HCT116 (cell line): Measurements from ENCODE around the gene DNASE1L1. TPM values are rescaled to one million over a fixed set of nuclear protein-coding genes. Genes with fewer than 3 reads are reported as not detected.

Experiments used
- ATAC-seq: fragments of 200-7000 bp; cut with Tn5 transposase; 2 replicates; pipeline ENCODE4 v1.9.1; 2020; ENCODE audit warnings: mild to moderate bottlenecking, moderate library complexity
- BruUV-seq: library from RNA; stranded (reverse); fragments of 400-500 nt; replicated peaks from 2 replicates; lab custom pipeline; 2021; lab: Mats Ljungman, UMichigan
- CTCF ChIA-PET: fragments of 300-600 bp; sonication (Branson Sonifier 250); formaldehyde crosslinking; loops from one replicate; lab custom pipeline; 2021; ENCODE audit warnings: antibody characterized with exemption; lab: Charles Lee
- POLR2A ChIA-PET: fragments of 300-600, 350-600 bp; sonication (Branson Sonifier 250); formaldehyde crosslinking; loops from one replicate; lab custom pipeline; 2021; ENCODE audit warnings: antibody characterized with exemption; lab: Charles Lee
- RAD21 ChIA-PET, 2 experiments: fragments of 300-600 bp; sonication (Branson Sonifier 250); formaldehyde crosslinking; loops; one replicate each; lab custom pipeline; 2023; ENCODE audit warnings: low total read pairs in 2 of 2; ENCODE audit not compliant: uncharacterized antibody in 2 of 2, unreplicated experiment in 2 of 2, low non-redundant PET in 1 of 2; lab: Charles Lee
- DNase-seq: peaks from one replicate; pipeline ENCODE4 v3.0.0-alpha.2; 2010; ENCODE audit warnings: low read depth, low spot score
- H2AFZ ChIP-seq: fragments of 200-600 bp; shearing (Covaris generic), sonication (generic); 2 replicates; pipeline ENCODE4 v1.6.1; 2017; ENCODE audit warnings: low read depth, mixed run types, mixed read lengths, antibody characterized with exemption, low read length; ENCODE audit not compliant: poor library complexity, severe bottlenecking
- H3K27ac ChIP-seq: 2 replicates; pipeline ENCODE4 v1.5.1; 2012; ENCODE audit warnings: low read depth, low read length
- H3K27me3 ChIP-seq: fragments of 200-600 bp; sonication (generic); 2 replicates; pipeline ENCODE4 v1.6.1; 2016; ENCODE audit warnings: mixed run types, low read length, mixed read lengths; ENCODE audit not compliant: insufficient read depth
- H3K36me3 ChIP-seq, 2 experiments: fragments of 200-500 bp in 1 of 2; fragments of 200-600 bp in 1 of 2; sonication (Bioruptor generic) in 1 of 2; sonication (generic) in 1 of 2; 2 replicates each; pipeline versions ENCODE4 v1.5.1 to v1.6.1; 2014 to 2016; ENCODE audit warnings: low read length in 2 of 2, inconsistent platforms in 1 of 2, mixed read lengths in 1 of 2, mixed run types in 1 of 2; ENCODE audit not compliant: insufficient read depth in 2 of 2, control insufficient read depth in 1 of 2
- H3K4me1 ChIP-seq, 2 experiments: fragments of 200-600 bp in 1 of 2; sonication (generic) in 1 of 2; 2 replicates each; pipeline versions ENCODE4 v1.5.1 to v1.6.1; 2012 to 2017; ENCODE audit warnings: low read length in 2 of 2, inconsistent platforms in 1 of 2, mild to moderate bottlenecking in 1 of 2, mixed read lengths in 1 of 2, mixed run types in 1 of 2, moderate library complexity in 1 of 2; ENCODE audit not compliant: insufficient read depth in 2 of 2, control insufficient read depth in 1 of 2
- H3K4me2 ChIP-seq: fragments of 200-600 bp; sonication (generic); 2 replicates; pipeline ENCODE4 v1.6.1; 2017; ENCODE audit warnings: mixed run types, low read length, mixed read lengths
- H3K4me3 ChIP-seq, 2 experiments: fragments of 200-600 bp in 1 of 2; sonication (generic) in 1 of 2; replicated peaks in 1 of 2; 2 replicates each; pipeline ENCODE4 v1.5.1; 2011 to 2016; ENCODE audit warnings: low read length in 2 of 2, control low read depth in 1 of 2, low read depth in 1 of 2, mild to moderate bottlenecking in 1 of 2, mixed read lengths in 1 of 2, mixed run types in 1 of 2
- H3K79me2 ChIP-seq: fragments of 200-600 bp; sonication (generic); 2 replicates; pipeline ENCODE4 v1.6.1; 2017; ENCODE audit warnings: mild to moderate bottlenecking, mixed run types, low read length, moderate library complexity, mixed read lengths; ENCODE audit not compliant: insufficient read depth
- H3K9ac ChIP-seq: fragments of 200-600 bp; sonication (generic); 2 replicates; pipeline ENCODE4 v1.6.1; 2016; ENCODE audit warnings: low read length, mixed read lengths
- H3K9me2 ChIP-seq: fragments of 200-600 bp; sonication (generic), shearing (Covaris generic); 2 replicates; pipeline ENCODE4 v1.6.1; 2017; ENCODE audit warnings: mixed run types, mild to moderate bottlenecking, moderate library complexity; ENCODE audit not compliant: insufficient read depth
- H3K9me3 ChIP-seq, 2 experiments: fragments of 200-500 bp in 1 of 2; fragments of 200-600 bp in 1 of 2; sonication (Bioruptor generic) in 1 of 2; sonication (generic) in 1 of 2; 2 replicates each; pipeline ENCODE4 v1.6.1; 2014 to 2017; ENCODE audit warnings: low read length in 2 of 2, mixed read lengths in 2 of 2, inconsistent platforms in 1 of 2, low read depth in 1 of 2, mild to moderate bottlenecking in 1 of 2, mixed run types in 1 of 2, moderate library complexity in 1 of 2; ENCODE audit not compliant: control insufficient read depth in 1 of 2, insufficient read depth in 1 of 2
- H4K20me1 ChIP-seq: fragments of 200-600 bp; sonication (generic), shearing (Covaris generic); 2 replicates; pipeline ENCODE4 v1.6.1; 2017; ENCODE audit warnings: mixed run types, mild to moderate bottlenecking, moderate library complexity; ENCODE audit not compliant: insufficient read depth
- CBX3 ChIP-seq: IDR thresholded peaks from 2 replicates; pipeline ENCODE4 v1.6.1; 2012; ENCODE audit warnings: low read depth
- EZH2phosphoT487 ChIP-seq: fragments of 200-600 bp; IDR thresholded peaks from 2 replicates; pipeline ENCODE4 v1.6.1; 2018; ENCODE audit warnings: antibody characterized with exemption, borderline replicate concordance
- JUND ChIP-seq: IDR thresholded peaks from 2 replicates; pipeline ENCODE4 v1.6.1; 2012
- POLR2A ChIP-seq: IDR thresholded peaks from 2 replicates; pipeline ENCODE4 v1.7.0; 2011; ENCODE audit warnings: borderline replicate concordance; ENCODE audit not compliant: insufficient read depth, insufficient read length; ENCODE audit errors: extremely low read depth
- POLR2AphosphoS5 ChIP-seq: IDR thresholded peaks from 2 replicates; pipeline ENCODE4 v1.6.1; 2011; ENCODE audit warnings: mild to moderate bottlenecking, low read depth, low read length, moderate library complexity
- RAD21 ChIP-seq: IDR thresholded peaks from 2 replicates; pipeline ENCODE4 v1.6.1; 2012; ENCODE audit warnings: low read depth, mild to moderate bottlenecking
- SP1 ChIP-seq: IDR thresholded peaks from 2 replicates; pipeline ENCODE4 v1.6.1; 2012; ENCODE audit warnings: low read depth
- SRF ChIP-seq: IDR thresholded peaks from 2 replicates; pipeline ENCODE4 v1.6.1; 2012; ENCODE audit warnings: low read depth
- TCF7L2 ChIP-seq: IDR thresholded peaks from 2 replicates; pipeline ENCODE4 v1.7.0; 2011; ENCODE audit warnings: borderline replicate concordance, inconsistent platforms; ENCODE audit not compliant: insufficient read depth, insufficient read length; ENCODE audit errors: extremely low read depth
- ZFX ChIP-seq: fragments of 450-650 bp; IDR thresholded peaks from 2 replicates; pipeline ENCODE4 v1.6.1; 2017
- ZNF274 ChIP-seq: fragments of 200-500 bp; sonication (Bioruptor generic); IDR thresholded peaks from 2 replicates; pipeline ENCODE4 v1.6.1; 2014; ENCODE audit warnings: mild to moderate bottlenecking, low read depth, low read length, inconsistent platforms
- intact Hi-C: fragments of 100-400 bp; cut with micrococcal nuclease; formaldehyde crosslinking; loops from 2 replicates; pipeline ENCODE4 v1.10.0; 2022
- total RNA-seq: library from RNA; stranded (reverse); gene quantifications from one replicate; pipeline ENCODE4 v1.2.1, GENCODE V29; 2021; ENCODE audit not compliant: unreplicated experiment
- TF ChIP-seq, protein P1 (sequence below): IDR thresholded peaks from 2 replicates; pipeline ENCODE4 v1.6.1; 2012; ENCODE audit warnings: low read depth
- TF ChIP-seq, protein P2 (sequence below): IDR thresholded peaks from 2 replicates; pipeline ENCODE4 v1.6.1; 2012
- TF ChIP-seq, protein P3 (sequence below), 3 experiments: fragments of 200-600 bp in 1 of 3; sonication (generic) in 1 of 3; IDR thresholded peaks in 2 of 3; conservative IDR thresholded peaks in 1 of 3; 2 replicates each; pipeline ENCODE4 v1.5.1; 2012 to 2017; ENCODE audit warnings: low read depth in 2 of 3, low read length in 2 of 3, antibody characterized with exemption in 1 of 3, borderline replicate concordance in 1 of 3, control low read depth in 1 of 3, mild to moderate bottlenecking in 1 of 3, mixed read lengths in 1 of 3, mixed run types in 1 of 3, moderate library complexity in 1 of 3; ENCODE audit not compliant: insufficient read depth in 1 of 3
- TF ChIP-seq, protein P4 (sequence below): IDR thresholded peaks from 2 replicates; pipeline ENCODE4 v1.6.1; 2012

DNASE1L1 gene
- total RNA-seq, 1 experiment from 2014 or later: 16.5 TPM

DNA sequence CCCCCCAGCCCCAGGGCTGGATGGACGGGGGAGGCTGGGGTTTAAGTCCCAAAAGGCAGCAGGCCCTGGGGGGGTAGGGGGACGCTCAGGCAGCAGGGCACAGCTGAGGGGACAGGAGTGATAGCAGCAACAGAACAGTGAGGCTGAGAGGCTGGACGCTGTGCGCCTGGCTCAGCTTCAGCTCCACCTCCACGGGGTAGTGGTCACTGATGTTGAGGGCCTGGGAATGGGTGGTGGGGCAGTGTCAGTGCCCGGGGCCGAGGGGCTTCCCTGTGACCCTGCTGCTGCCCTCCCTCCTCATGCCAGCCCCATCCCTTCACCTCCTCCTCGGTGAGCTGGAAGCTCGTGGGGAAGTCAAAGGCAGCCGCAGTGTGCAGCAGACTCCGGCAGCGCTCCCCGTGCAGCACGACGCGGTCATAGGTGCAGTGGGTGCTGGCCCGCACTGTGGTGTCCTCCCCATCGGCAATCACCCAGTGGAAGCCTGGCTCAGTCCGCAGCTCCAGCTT, 6.4 kb downstream of the DNASE1L1 start:
- Histone ChIP-seq H2AFZ (no peak overlapping the region), H3K9me2 (no peaks in the 10 kb centered on the region), H3K4me1 (peaks cover 0 to 19% of the 10 kb centered on the region in 2 experiments; a peak in 2 of 4 replicates), H3K9me3 (no peaks in the 10 kb centered on the region), H3K27me3 (no peaks in the 10 kb centered on the region), H3K27ac (no peak overlapping the region; the same call in 1 of the 2 replicates), H3K79me2 (peaks cover 19% of the 10 kb centered on the region), H4K20me1 (no peaks in the 10 kb centered on the region), H3K4me2 (no peak overlapping the region), H3K9ac (no peak overlapping the region), H3K4me3 (no peak overlapping the region), H3K36me3 (peaks cover 0 to 27% of the 10 kb centered on the region in 2 experiments; a peak in 1 of 4 replicates)
- ChIA-PET RAD21 (no interaction called here), CTCF (no interaction called here), POLR2A (no interaction called here)
- BruUV-seq: no TSS peak
- TF ChIP-seq JUND (no peak), SRF (no peak), TCF7L2 (no peak), ZFX (no peak), POLR2AphosphoS5 (no peak), ZNF274 (no peak), SP1 (no peak), RAD21 (no peak), EZH2phosphoT487 (no peak), POLR2A (no peak), CBX3 (no peak)
- TF ChIP-seq, protein P1, sequence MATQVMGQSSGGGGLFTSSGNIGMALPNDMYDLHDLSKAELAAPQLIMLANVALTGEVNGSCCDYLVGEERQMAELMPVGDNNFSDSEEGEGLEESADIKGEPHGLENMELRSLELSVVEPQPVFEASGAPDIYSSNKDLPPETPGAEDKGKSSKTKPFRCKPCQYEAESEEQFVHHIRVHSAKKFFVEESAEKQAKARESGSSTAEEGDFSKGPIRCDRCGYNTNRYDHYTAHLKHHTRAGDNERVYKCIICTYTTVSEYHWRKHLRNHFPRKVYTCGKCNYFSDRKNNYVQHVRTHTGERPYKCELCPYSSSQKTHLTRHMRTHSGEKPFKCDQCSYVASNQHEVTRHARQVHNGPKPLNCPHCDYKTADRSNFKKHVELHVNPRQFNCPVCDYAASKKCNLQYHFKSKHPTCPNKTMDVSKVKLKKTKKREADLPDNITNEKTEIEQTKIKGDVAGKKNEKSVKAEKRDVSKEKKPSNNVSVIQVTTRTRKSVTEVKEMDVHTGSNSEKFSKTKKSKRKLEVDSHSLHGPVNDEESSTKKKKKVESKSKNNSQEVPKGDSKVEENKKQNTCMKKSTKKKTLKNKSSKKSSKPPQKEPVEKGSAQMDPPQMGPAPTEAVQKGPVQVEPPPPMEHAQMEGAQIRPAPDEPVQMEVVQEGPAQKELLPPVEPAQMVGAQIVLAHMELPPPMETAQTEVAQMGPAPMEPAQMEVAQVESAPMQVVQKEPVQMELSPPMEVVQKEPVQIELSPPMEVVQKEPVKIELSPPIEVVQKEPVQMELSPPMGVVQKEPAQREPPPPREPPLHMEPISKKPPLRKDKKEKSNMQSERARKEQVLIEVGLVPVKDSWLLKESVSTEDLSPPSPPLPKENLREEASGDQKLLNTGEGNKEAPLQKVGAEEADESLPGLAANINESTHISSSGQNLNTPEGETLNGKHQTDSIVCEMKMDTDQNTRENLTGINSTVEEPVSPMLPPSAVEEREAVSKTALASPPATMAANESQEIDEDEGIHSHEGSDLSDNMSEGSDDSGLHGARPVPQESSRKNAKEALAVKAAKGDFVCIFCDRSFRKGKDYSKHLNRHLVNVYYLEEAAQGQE: no peak
- TF ChIP-seq, protein P2, sequence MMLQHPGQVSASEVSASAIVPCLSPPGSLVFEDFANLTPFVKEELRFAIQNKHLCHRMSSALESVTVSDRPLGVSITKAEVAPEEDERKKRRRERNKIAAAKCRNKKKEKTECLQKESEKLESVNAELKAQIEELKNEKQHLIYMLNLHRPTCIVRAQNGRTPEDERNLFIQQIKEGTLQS: no peak
- TF ChIP-seq, protein P3, sequence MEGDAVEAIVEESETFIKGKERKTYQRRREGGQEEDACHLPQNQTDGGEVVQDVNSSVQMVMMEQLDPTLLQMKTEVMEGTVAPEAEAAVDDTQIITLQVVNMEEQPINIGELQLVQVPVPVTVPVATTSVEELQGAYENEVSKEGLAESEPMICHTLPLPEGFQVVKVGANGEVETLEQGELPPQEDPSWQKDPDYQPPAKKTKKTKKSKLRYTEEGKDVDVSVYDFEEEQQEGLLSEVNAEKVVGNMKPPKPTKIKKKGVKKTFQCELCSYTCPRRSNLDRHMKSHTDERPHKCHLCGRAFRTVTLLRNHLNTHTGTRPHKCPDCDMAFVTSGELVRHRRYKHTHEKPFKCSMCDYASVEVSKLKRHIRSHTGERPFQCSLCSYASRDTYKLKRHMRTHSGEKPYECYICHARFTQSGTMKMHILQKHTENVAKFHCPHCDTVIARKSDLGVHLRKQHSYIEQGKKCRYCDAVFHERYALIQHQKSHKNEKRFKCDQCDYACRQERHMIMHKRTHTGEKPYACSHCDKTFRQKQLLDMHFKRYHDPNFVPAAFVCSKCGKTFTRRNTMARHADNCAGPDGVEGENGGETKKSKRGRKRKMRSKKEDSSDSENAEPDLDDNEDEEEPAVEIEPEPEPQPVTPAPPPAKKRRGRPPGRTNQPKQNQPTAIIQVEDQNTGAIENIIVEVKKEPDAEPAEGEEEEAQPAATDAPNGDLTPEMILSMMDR (IDR thresholded peaks at IDR 0.05 in 2 of 3, conservative IDR thresholded peaks at IDR 0.05 in 1 of 3; ENCODE audit: borderline replicate concordance in 1 of 3, insufficient read depth in 1 of 3, low read depth in 2 of 3, low read length in 2 of 3): no peak
- TF ChIP-seq, protein P4, sequence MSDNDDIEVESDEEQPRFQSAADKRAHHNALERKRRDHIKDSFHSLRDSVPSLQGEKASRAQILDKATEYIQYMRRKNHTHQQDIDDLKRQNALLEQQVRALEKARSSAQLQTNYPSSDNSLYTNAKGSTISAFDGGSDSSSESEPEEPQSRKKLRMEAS: no peak
- intact Hi-C loops: no loop called here
- no peak for DNase-seq
- no peak for ATAC-seq
